Tibial nerve (tissue), 4 donors: Measurements from ENCODE around the gene F5. TPM values are rescaled to one million over a fixed set of nuclear protein-coding genes. Genes with fewer than 3 reads are reported as not detected.

Experiments used
- DNase-seq, 2 donors: peaks; one replicate each; pipeline ENCODE4 v3.0.0-alpha.2; 2019; ENCODE audit warnings: low spot score in 2 of 2
- H3K27ac ChIP-seq, 4 donors: fragments of 200-600 bp; sonication (generic) in 3 of 4; one replicate each; pipeline ENCODE4 v1.5.1; 2017 to 2019; ENCODE audit warnings: mild to moderate bottlenecking in 1 of 4
- H3K27me3 ChIP-seq, 2 donors: fragments of 200-600 bp; sonication (generic) in 1 of 2; one replicate each; pipeline versions ENCODE4 v1.5.1 to v1.6.0; 2017 to 2019
- H3K36me3 ChIP-seq, 3 donors: fragments of 200-600 bp; sonication (generic); one replicate each; pipeline ENCODE4 v1.5.1; 2018 to 2019
- H3K4me1 ChIP-seq, 4 donors: fragments of 200-600 bp; sonication (generic) in 3 of 4; one replicate each; pipeline ENCODE4 v1.5.1; 2017 to 2019
- H3K4me3 ChIP-seq, 4 donors: fragments of 200-600 bp; sonication (generic) in 3 of 4; one replicate each; pipeline ENCODE4 v1.5.1; 2017 to 2019; ENCODE audit warnings: mild to moderate bottlenecking in 1 of 4, moderate library complexity in 1 of 4
- H3K9me3 ChIP-seq, 4 donors: fragments of 200-600 bp; sonication (generic) in 3 of 4; one replicate each; pipeline ENCODE4 v1.5.1; 2017 to 2019
- CTCF ChIP-seq, 5 experiments: fragments of 200-600 bp in 3 of 5; fragments of 450-650 bp in 2 of 5; sonication (generic) in 3 of 5; IDR thresholded peaks; one replicate each; pipeline ENCODE4 v1.5.1; 2016 to 2019; ENCODE audit warnings: antibody characterized with exemption in 5 of 5, mild to moderate bottlenecking in 3 of 5, moderate library complexity in 2 of 5
- EP300 ChIP-seq, 2 donors: sonication (generic); formaldehyde crosslinking; IDR thresholded peaks; one replicate each; pipeline ENCODE4 v1.6.1; 2017; ENCODE audit warnings: antibody characterized with exemption in 2 of 2, mild to moderate bottlenecking in 1 of 2
- POLR2A ChIP-seq, 2 donors: fragments of 450-650 bp; IDR thresholded peaks; one replicate each; pipeline ENCODE4 v1.6.1; 2017; ENCODE audit warnings: antibody characterized with exemption in 2 of 2, mild to moderate bottlenecking in 2 of 2, moderate library complexity in 2 of 2
- WGBS, 2 donors: methylation state at CpG; one replicate each; pipeline ENCODE4 v1.1.5; 2018; 5-methylcytosine and 5-hydroxymethylcytosine counted together
- total RNA-seq, 4 donors: library from RNA; depleted of rRNA; stranded (reverse); fragments of >200 nt; gene quantifications; one replicate each; pipeline ENCODE4 v1.1.0, GENCODE V29; 2016

F5 gene
- total RNA-seq, 4 donors from 2014 or later = 0.42 to 0.98 (median 0.60) TPM; not detected in 1

GRCh38 chr1:169601096-169601881 is 15.0 kb upstream of the F5 start:
- H3K9me3 ChIP-seq = no peaks in the 10 kb centered on the region
- H3K4me1 ChIP-seq = no peaks in the 10 kb centered on the region
- no peak overlapping the region for H3K4me3 ChIP-seq
- 28 to 35% methylated on average over 3 of the region's 3 CpGs for WGBS, 2 donors
- DNase-seq = no peak
- no peak overlapping the region for H3K27ac ChIP-seq
- H3K27me3 ChIP-seq = no peaks in the 10 kb centered on the region
- H3K36me3 ChIP-seq = no peaks in the 10 kb centered on the region
- TF ChIP-seq CTCF (IDR thresholded peaks at IDR 0.05) = peak in 4 of 5 experiments; percentile 45 to 67 (median 50)
- no peak for TF ChIP-seq EP300 (IDR thresholded peaks at IDR 0.05)
- TF ChIP-seq POLR2A (IDR thresholded peaks at IDR 0.05) = no peak

- Histone ChIP-seq H3K4me1 (no peaks in the 10 kb centered on the region), H3K9me3 (no peaks in the 10 kb centered on the region), H3K27ac (no peak overlapping the region), H3K4me3 (no peak overlapping the region), H3K36me3 (no peaks in the 10 kb centered on the region), H3K27me3 (no peaks in the 10 kb centered on the region)
- WGBS, 2 donors = 43 to 53% methylated on average over 3 of the region's 3 CpGs
- DNase-seq = no peak
- TF ChIP-seq CTCF (IDR thresholded peaks at IDR 0.05) (no peak), EP300 (IDR thresholded peaks at IDR 0.05) (no peak), POLR2A (IDR thresholded peaks at IDR 0.05) (no peak)
Measured at GRCh38 chr1:169595764-169596711, 9.8 kb upstream of the F5 start.

GRCh38 chr1:169594391-169594790 is 8.1 kb upstream of the F5 start:
- Histone ChIP-seq H3K4me3 (no peak overlapping the region), H3K9me3 (no peaks in the 10 kb centered on the region), H3K27me3 (no peaks in the 10 kb centered on the region), H3K36me3 (no peaks in the 10 kb centered on the region), H3K27ac (no peak overlapping the region), H3K4me1 (no peaks in the 10 kb centered on the region)
- no peak for DNase-seq
- 69 to 71% methylated on average over 3 of the region's 3 CpGs for WGBS, 2 donors
- TF ChIP-seq EP300 (IDR thresholded peaks at IDR 0.05) (no peak), POLR2A (IDR thresholded peaks at IDR 0.05) (no peak), CTCF (IDR thresholded peaks at IDR 0.05) (no peak)

GRCh38 chr1:169590932-169591331 is 4.7 kb upstream of the F5 start:
- Histone ChIP-seq H3K4me1 (peaks cover 0 to 11% (median 4%) of the 10 kb centered on the region in 4 donors), H3K36me3 (no peaks in the 10 kb centered on the region), H3K9me3 (no peaks in the 10 kb centered on the region), H3K27me3 (peaks cover 0 to 3% of the 10 kb centered on the region in 2 donors), H3K27ac (no peak overlapping the region), H3K4me3 (no peak overlapping the region)
- WGBS, 2 donors = 76 to 78% methylated on average over 5 of the region's 5 CpGs
- no peak for DNase-seq
- TF ChIP-seq POLR2A (IDR thresholded peaks at IDR 0.05) (no peak), EP300 (IDR thresholded peaks at IDR 0.05) (no peak), CTCF (IDR thresholded peaks at IDR 0.05) (no peak)
